ENCODE results near the gene DHRS2. TPM values are rescaled to one million over a fixed set of nuclear protein-coding genes. Genes with fewer than 3 reads are reported as not detected.

The DHRS2 gene
- total RNA-seq, 1 experiment from 2014 or later: 1.2 TPM

GRCh38 chr14:23610090-23610814, 25.9 kb upstream of the DHRS2 start:
- Histone ChIP-seq H3K4me1 (ENCODE audit: insufficient read depth, low read length, poor library complexity, severe bottlenecking) (no peaks in the 10 kb centered on the region), H3K27me3 (replicated peaks; ENCODE audit: insufficient read depth, low read depth, low read length, poor library complexity) (peaks cover 35% of the 10 kb centered on the region), H3K36me3 (ENCODE audit: insufficient read depth, low read length, poor library complexity, severe bottlenecking) (no peaks in the 10 kb centered on the region), H3K27ac (ENCODE audit: low read depth, low read length, poor library complexity, severe bottlenecking) (no peak overlapping the region), H3K4me3 (ENCODE audit: low read depth, low read length, poor library complexity, severe bottlenecking) (no peak overlapping the region), H3K9me3 (ENCODE audit: low read depth, low read length, poor library complexity, severe bottlenecking) (no peaks in the 10 kb centered on the region)
- no TSS peak for BruUV-seq (replicated peaks)
- ChIA-PET POLR2A (ENCODE audit: low non-redundant PET) (no interaction called here), CTCF (interaction anchor here (1.5 kb wide), 1 partner anchor 55 kb away, joined by 3 read pairs; no protein-coding TSS in a partner anchor)
- TF ChIP-seq CTCF (conservative IDR thresholded peaks at IDR 0.05; ENCODE audit: low read depth, low read length) (no peak), EZH2 (IDR thresholded peaks at IDR 0.05; ENCODE audit: borderline replicate concordance, low read depth, low read length, poor library complexity, severe bottlenecking) (no peak)
- DNase-seq (ENCODE audit: low spot score): no peak
- intact Hi-C loops (cut with micrococcal nuclease; ENCODE audit: unreplicated experiment): no loop called here

GRCh38 chr14:23610815-23611289, 25.3 kb upstream of the DHRS2 start:
- Histone ChIP-seq H3K27ac (ENCODE audit: low read depth, low read length, poor library complexity, severe bottlenecking) (no peak overlapping the region), H3K4me3 (ENCODE audit: low read depth, low read length, poor library complexity, severe bottlenecking) (no peak overlapping the region), H3K4me1 (ENCODE audit: insufficient read depth, low read length, poor library complexity, severe bottlenecking) (no peaks in the 10 kb centered on the region), H3K27me3 (replicated peaks; ENCODE audit: insufficient read depth, low read depth, low read length, poor library complexity) (peaks cover 35% of the 10 kb centered on the region), H3K9me3 (ENCODE audit: low read depth, low read length, poor library complexity, severe bottlenecking) (no peaks in the 10 kb centered on the region), H3K36me3 (ENCODE audit: insufficient read depth, low read length, poor library complexity, severe bottlenecking) (no peaks in the 10 kb centered on the region)
- no peak for TF ChIP-seq CTCF (conservative IDR thresholded peaks at IDR 0.05; ENCODE audit: low read depth, low read length)
- no peak for TF ChIP-seq EZH2 (IDR thresholded peaks at IDR 0.05; ENCODE audit: borderline replicate concordance, low read depth, low read length, poor library complexity, severe bottlenecking)
- ChIA-PET POLR2A (ENCODE audit: low non-redundant PET) (no interaction called here), CTCF (interaction anchor here (1.5 kb wide), 1 partner anchor 55 kb away, joined by 3 read pairs; no protein-coding TSS in a partner anchor)
- BruUV-seq (replicated peaks): no TSS peak
- intact Hi-C loops (cut with micrococcal nuclease; ENCODE audit: unreplicated experiment): no loop called here
- DNase-seq (ENCODE audit: low spot score): no peak

GRCh38 chr14:23612354-23612732, 23.8 kb upstream of the DHRS2 start:
- ChIA-PET POLR2A (ENCODE audit: low non-redundant PET) (no interaction called here), CTCF (interaction anchor here (1.5 kb wide), 1 partner anchor 53 kb away, joined by 3 read pairs; no protein-coding TSS in a partner anchor)
- no peak overlapping the region for H3K27ac ChIP-seq (ENCODE audit: low read depth, low read length, poor library complexity, severe bottlenecking)
- no peak for DNase-seq (ENCODE audit: low spot score)
- H3K36me3 ChIP-seq (ENCODE audit: insufficient read depth, low read length, poor library complexity, severe bottlenecking): no peaks in the 10 kb centered on the region
- H3K27me3 ChIP-seq (replicated peaks; ENCODE audit: insufficient read depth, low read depth, low read length, poor library complexity): peaks cover 38% of the 10 kb centered on the region
- H3K9me3 ChIP-seq (ENCODE audit: low read depth, low read length, poor library complexity, severe bottlenecking): no peaks in the 10 kb centered on the region
- no peaks in the 10 kb centered on the region for H3K4me1 ChIP-seq (ENCODE audit: insufficient read depth, low read length, poor library complexity, severe bottlenecking)
- H3K4me3 ChIP-seq (ENCODE audit: low read depth, low read length, poor library complexity, severe bottlenecking): no peak overlapping the region
- TF ChIP-seq EZH2 (IDR thresholded peaks at IDR 0.05; ENCODE audit: borderline replicate concordance, low read depth, low read length, poor library complexity, severe bottlenecking) (no peak), CTCF (conservative IDR thresholded peaks at IDR 0.05; ENCODE audit: low read depth, low read length) (no peak)
- no TSS peak for BruUV-seq (replicated peaks)
- intact Hi-C loops (cut with micrococcal nuclease; ENCODE audit: unreplicated experiment): no loop called here

Measured in A673 (cell line).